Measurements from ENCODE around the gene DIO3. TPM values are rescaled to one million over a fixed set of nuclear protein-coding genes. Genes with fewer than 3 reads are reported as not detected.

Gene DIO3
- total RNA-seq = 0.41 TPM

DNA sequence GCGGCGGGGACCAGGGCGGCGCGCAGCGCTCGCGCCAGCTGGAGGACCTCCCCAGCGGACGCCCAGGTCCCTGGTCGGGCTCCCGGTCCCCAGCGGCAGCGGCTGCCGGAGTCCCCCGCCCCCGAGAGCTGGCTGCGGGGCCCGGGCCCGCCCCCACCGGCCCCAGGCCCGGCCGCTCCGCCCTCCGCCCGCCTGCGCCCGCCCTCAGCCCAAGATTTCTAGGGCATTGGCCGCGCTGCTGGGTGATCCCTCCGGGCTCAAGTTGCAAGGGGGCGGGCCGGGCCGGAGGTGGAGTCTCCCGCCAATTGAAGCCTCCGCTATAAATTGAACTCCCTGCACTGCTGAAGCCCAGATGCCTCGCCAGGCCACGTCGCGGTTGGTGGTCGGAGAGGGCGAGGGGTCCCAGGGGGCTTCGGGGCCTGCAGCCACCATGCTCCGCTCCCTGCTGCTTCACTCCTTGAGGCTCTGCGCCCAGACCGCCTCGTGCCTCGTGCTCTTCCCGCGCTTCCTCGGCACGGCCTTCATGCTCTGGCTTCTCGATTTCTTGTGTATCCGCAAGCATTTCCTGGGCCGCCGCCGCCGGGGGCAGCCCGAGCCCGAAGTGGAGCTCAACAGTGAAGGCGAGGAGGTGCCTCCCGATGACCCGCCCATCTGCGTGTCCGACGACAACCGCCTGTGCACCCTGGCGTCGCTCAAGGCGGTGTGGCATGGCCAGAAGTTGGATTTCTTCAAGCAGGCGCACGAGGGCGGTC lies at the start of gene DIO3:
Gene DIO3, plus strand, starts transcription at position 351 of the 752 bp plus-strand sequence.

Other genes with a start within 250 kb of the DIO3 start
- 76.9 TPM for gene PPP2R5C, start 200.2 kb downstream of the DIO3 start, total RNA-seq

Measured in metanephros (tissue), 1 donor.